Uterus (tissue), 2 donors: Measurements from ENCODE around the gene COL28A1.

ENCODE experiments used
- CTCF ChIP-seq, 4 experiments: fragments of 200-600 bp in 2 of 4; fragments of 450-650 bp in 2 of 4; sonication (generic) in 2 of 4; IDR thresholded peaks; one replicate each; pipeline ENCODE4 v1.5.1; 2016 to 2019; ENCODE audit warnings: antibody characterized with exemption in 4 of 4, mild to moderate bottlenecking in 2 of 4, moderate library complexity in 1 of 4
- POLR2A ChIP-seq, 2 donors: fragments of 450-650 bp; IDR thresholded peaks; one replicate each; pipeline ENCODE4 v1.6.1; 2016; ENCODE audit warnings: antibody characterized with exemption in 2 of 2, mild to moderate bottlenecking in 1 of 2, moderate library complexity in 1 of 2

GRCh38 chr7:7452119-7452518 lies 83.6 kb downstream of the COL28A1 start:
- TF ChIP-seq POLR2A (IDR thresholded peaks at IDR 0.05) (no peak), CTCF (IDR thresholded peaks at IDR 0.05) (no peak)
